ENCODE data around the gene SMARCA4.
"Not testable (repeated sequence)": the region's sequence is repeated elsewhere in the genome, so short reads cannot be mapped to it uniquely, and the experiment has no call there.

SMARCA4 gene

GRCh38 chr19:11067356-11068113, 106.7 kb downstream of the SMARCA4 start:
- H3K4me3 ChIP-seq (ENCODE audit: low read depth, low read length), result no peak overlapping the region
- TF ChIP-seq CTCF (IDR thresholded peaks at IDR 0.05; ENCODE audit: low read depth, low read length), result no peak

- H3K4me3 ChIP-seq (ENCODE audit: low read depth, low read length), result no peak overlapping the region
- no peak for TF ChIP-seq CTCF (IDR thresholded peaks at IDR 0.05; ENCODE audit: low read depth, low read length)
Observed at GRCh38 chr19:11069561-11069960, 108.7 kb downstream of the SMARCA4 start.

- H3K4me3 ChIP-seq (ENCODE audit: low read depth, low read length), result no peak overlapping the region
Observed at GRCh38 chr19:11070123-11070522, 109.3 kb downstream of the SMARCA4 start.

GRCh38 chr19:11073568-11073967, 112.7 kb downstream of the SMARCA4 start:
- no peak overlapping the region for H3K4me3 ChIP-seq (ENCODE audit: low read depth, low read length)
- no peak for TF ChIP-seq CTCF (IDR thresholded peaks at IDR 0.05; ENCODE audit: low read depth, low read length)

More at GRCh38 chr19:11070123-11070522, 109.3 kb downstream of the SMARCA4 start:
- no peak for TF ChIP-seq CTCF (IDR thresholded peaks at IDR 0.05; ENCODE audit: low read depth, low read length)

- H3K4me3 ChIP-seq (ENCODE audit: low read depth, low read length), result not testable (repeated sequence)
Observed at GRCh38 chr19:11076792-11077191, 116.0 kb downstream of the SMARCA4 start.

GRCh38 chr19:11078893-11079292, 118.1 kb downstream of the SMARCA4 start:
- no peak for TF ChIP-seq CTCF (IDR thresholded peaks at IDR 0.05; ENCODE audit: low read depth, low read length)
- no peak overlapping the region for H3K4me3 ChIP-seq (ENCODE audit: low read depth, low read length)

GRCh38 chr19:11079999-11080398, 119.2 kb downstream of the SMARCA4 start:
- no peak for TF ChIP-seq CTCF (IDR thresholded peaks at IDR 0.05; ENCODE audit: low read depth, low read length)

More at GRCh38 chr19:11079999-11080398, 119.2 kb downstream of the SMARCA4 start:
- no peak overlapping the region for H3K4me3 ChIP-seq (ENCODE audit: low read depth, low read length)
